GM19324 (cell line): ENCODE results near the gene PARD3B.

Source experiments
- ATAC-seq: cut with Tn5 transposase; IDR thresholded peaks from one replicate; pipeline ENCODE4 v1.9.1; 2021; ENCODE audit warnings: mild to moderate bottlenecking, moderate library complexity; ENCODE audit not compliant: unreplicated experiment, low FRiP score

The PARD3B gene

DNA sequence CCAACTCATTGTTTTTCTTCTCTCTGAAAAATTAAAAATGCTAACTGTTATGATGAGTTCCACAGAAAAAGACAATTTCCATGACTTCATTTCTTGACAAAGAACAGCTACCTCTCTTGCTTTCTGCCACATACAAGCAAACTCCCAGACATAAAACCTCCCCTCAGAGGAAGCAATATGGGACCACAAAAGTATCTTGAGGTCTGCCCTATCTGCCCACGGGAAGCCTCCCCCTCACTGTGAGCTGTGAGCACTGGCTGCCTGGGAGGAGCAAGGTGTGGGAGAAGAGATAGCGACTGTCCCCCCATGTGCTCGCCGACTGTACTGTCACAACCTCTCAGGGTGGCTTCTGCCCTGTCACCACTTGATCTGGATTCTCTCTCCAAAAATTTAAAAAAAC lies 1067.4 kb downstream of the PARD3B start:
- ATAC-seq = no peak

DNA sequence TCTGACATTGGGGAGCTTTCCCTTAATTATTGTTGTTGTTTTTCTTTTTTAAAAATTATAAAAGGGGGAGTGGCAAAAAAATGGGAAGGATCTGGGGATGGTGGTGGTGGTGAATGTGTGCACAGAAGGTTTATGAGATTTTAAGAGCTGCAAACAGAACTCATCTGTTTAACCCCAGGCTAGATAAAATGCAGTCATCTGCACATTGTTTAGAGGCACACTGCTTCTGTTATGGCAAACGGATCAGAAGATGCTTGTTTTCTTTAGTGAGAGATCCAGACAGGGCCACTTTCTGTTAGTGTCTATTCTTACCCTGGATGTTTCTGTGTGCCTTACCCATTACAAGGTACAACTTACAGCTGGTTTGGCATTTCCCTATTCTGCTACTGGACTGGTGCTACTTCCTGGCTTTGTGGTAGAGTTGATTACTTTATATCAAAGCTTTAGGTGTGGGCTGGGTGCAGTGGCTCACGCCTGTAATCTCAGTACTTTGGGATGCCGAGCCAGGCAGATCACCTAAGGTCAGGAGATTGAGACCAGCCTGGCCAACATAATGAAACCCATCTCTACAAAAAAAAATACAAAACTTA lies 1068.8 kb downstream of the PARD3B start:
- ATAC-seq = no peak

DNA sequence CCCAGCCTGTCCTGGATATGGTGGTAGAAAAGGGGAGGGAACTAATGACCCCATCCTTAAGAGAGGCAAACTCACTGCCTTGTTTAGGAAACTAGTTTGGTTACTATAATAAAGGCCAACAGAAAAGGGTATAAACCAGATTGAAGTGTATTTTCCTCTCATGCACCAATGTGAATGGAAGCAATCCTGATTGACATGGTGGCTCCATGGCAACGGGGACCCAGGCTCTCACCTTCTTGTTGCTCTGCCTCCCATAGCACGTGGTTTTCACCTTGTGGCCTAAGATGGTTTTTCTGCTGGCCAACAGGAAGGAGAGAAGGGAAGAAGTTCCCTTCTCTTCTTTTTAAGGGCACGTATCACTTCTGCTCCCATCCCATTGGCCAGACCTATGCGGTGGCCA lies 1069.7 kb downstream of the PARD3B start:
- no peak for ATAC-seq

DNA sequence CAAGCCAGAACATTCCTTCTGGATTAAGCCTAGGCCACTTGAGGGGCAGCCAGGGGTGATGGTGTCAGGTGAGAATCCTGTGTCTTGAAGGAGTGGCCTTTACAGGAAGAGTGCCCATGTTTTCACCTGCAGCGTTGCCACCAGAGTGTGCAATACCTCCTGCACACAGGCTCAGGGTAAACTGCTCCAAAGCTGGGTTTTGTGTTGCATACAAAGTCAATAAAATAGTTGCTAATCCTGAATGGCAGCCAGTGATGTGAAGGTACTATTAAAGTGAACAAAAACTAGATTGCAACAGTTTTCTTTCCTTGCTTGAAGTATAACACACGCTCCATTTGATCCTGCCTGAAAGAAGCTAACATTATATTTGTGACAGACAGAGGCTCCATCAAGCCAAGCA lies 1072.6 kb downstream of the PARD3B start:
- no peak for ATAC-seq

DNA sequence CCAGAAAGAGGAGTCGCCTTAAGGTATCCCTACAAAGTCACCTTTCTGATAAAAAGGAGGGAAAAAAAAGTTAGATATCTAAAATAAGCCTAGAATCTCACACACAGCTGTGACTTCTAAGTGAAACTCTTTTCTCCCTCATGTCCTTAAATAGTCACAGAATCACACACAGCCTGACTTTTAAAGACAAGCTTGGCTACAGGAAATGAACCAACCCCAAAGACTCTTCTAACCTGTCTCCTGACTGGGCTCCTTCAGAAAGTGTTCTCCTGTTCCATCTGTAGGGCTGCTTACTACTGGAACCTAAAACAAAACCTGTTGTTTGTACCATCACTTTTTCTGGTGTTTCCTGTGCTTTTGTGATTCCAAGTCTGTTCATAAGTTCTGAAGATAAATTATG lies 1074.3 kb downstream of the PARD3B start:
- ATAC-seq = no peak

DNA sequence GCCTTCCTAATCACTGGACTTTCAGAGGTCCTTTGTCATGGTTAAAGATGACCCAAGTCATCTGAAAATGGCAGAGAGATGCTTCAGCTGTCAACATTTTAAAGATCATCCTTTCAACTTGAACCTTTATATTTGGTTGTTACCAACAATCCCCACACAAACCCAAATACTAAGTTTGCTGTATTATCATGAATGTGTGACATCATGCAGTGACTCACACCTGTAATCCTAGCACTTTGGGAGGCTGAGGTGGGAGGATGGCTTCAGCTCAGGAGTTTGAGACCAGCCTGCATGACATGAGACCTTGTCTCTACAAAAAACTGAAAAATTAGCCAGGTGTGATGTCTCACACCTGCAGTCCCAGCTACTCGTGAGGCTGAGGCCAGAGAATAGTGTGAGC lies 1081.8 kb downstream of the PARD3B start:
- ATAC-seq = no peak

DNA sequence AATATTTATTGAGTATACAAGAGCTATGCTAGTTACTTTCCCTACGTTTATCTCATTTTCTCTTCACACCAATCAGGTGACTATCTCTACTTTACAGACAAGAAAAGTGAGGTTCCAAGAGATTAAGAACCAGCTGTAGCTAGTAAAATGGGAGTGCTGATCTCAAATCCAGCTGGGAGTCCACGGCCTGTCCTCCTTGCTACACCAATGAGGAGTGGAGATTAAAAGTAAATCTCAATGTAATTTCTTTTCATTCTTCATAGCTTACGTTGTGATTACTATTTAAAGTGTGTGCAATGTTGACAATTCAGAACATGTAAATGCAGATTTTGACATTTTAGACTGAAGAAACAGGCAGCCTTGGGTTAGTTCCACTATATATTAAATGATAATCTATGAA lies 1083.1 kb downstream of the PARD3B start:
- ATAC-seq = no peak

DNA sequence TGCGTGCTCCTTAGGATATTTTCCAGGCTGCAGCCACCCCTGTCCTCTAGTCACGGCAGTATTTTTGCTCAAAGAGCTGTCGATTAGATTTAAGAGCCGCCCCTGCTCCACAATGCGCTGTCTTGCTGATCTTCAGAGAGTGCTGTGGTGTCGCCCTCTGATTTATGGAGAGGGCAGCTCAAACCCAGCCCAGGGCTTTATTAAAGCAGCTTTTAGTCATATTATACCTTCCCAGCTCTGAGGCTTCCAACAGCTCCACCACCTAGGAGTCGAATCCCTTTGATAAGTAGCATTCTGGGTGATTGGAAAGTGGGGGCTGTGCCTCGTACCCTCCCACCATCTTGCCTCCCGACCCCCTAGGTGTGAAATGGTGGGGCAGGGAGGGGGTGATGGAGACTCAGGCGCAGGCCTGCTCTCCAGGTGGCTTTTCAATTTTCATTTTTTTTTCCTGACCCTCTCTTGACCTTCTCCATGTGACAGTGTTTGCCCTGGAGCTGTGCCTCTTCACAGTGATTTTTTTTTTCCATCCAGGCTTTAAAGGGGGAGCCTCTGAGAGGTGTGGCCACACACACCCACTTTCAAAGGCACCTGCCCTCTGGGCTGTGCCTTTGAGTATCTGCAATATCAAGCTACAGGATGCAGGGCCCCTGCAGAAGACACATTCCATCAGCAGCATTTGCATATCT lies 1084.0 kb downstream of the PARD3B start:
- ATAC-seq = no peak

DNA sequence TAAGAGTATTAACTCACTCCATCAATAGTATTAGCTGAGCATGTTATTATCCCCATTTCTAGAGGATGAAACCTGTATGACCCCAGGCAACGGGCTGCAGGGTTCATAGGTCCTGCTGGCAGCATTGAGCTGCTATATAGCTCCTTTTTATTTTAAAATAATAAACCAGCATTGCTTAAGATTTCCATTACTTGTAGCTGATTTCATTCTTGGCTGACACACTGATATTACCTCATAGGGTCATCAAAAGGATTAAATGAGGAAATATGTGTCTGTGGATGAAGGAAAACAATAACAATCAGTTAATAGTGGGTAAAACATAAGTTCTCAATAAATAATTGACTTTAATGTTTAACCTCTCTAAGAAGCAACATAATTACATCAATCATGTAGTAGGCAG lies 1088.7 kb downstream of the PARD3B start:
- no peak for ATAC-seq

DNA sequence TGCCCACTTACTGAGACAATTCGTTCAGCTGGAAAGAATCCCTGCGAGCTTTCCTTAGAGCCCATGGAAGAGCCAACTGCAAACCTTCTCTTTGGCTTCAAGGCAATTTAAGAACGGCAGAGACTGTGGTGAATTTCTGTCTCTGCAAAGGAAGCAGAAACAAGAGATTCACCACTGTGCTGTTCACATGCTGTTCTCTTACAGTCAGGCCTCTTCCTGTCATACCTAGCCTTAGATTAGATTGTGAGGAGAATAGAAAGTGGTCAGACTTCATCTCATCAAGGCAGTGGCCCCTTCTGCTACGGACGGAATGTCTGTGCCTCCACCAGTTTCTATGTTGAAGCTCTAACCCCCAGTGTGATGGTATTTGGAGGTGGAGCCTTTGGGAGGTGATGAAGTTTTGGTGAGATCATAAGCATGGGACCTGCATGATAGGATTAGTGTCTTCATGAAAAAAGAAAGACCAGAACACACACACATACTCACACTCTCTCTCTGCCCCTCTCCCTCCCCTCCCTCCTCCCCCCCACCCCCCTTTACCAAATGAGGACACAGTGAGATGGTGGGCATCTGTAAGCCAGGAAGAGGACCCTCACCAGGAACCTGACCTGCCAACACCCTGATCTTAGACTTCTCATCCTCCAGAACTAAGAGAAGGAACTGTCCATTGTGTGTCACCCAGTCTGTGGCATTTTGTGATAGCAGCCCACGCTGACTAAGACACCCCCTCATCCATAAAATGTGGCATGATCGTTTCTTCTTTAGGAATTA lies 1091.5 kb downstream of the PARD3B start:
- ATAC-seq = no peak

DNA sequence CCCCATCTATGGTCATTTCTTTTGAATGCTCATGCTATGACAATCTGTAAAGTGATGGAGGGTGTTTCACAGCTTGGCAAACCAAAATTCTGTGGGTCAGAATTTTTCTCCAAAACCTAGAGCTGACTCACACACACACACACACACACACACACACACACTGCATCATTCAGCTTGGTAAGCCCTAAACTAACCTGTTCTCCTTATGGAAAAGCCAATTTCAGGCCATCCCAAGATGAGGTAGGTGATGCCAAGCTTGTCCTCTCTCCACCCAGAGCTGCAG lies 1092.0 kb downstream of the PARD3B start:
- no peak for ATAC-seq

DNA sequence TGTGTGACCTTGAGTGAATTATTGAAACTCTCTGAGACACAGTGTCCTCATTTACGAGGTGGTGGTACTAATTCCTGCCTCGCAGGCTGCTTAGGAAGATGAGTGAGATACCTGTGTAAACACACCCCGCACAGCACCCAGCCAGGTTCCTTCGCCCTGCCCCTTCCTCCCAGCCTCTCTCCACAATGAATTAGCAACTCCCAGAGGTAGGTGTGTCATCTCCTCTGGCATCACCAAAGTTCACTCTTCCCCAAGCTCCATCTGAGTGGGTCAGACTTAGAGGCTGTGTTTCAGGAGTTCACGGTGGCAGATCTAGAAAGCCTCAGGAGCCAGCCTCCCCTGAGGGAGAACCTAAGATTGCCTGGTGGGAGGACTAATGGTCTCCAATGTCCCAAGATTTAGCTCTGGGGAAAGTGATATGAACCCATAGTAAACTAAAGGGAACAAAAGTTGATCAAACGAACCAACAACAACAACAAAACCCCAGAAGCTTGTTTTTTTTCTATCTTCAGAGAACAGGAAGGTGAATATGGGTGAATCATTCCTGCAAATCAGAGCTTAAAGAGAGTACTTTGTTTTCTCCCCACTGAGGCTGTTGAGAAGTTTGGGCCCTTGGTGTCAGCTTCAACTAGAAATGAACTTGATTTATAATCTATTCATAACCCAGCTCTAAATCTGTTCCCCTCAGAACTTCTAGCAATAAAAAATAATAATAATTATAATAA lies 1092.7 kb downstream of the PARD3B start:
- ATAC-seq = no peak

DNA sequence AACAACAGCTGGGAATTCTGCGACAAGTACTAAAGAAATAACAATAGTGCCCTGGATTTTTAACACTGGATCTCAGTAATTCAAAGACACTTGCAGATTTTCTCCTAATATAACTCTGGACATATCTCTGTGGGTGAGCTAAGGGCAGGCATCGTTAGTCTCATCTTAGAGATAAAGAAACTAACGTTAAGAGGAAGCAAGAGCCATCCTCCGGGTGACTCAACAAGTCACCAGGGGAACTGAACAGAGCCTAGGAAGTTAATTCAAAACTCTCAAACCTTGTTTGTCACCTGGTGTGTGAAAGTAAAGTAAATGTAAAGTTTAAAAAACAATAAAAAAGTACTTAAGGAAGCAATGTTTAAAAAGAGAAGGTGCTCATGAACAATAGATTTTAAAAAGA lies 1095.4 kb downstream of the PARD3B start:
- ATAC-seq = no peak

DNA sequence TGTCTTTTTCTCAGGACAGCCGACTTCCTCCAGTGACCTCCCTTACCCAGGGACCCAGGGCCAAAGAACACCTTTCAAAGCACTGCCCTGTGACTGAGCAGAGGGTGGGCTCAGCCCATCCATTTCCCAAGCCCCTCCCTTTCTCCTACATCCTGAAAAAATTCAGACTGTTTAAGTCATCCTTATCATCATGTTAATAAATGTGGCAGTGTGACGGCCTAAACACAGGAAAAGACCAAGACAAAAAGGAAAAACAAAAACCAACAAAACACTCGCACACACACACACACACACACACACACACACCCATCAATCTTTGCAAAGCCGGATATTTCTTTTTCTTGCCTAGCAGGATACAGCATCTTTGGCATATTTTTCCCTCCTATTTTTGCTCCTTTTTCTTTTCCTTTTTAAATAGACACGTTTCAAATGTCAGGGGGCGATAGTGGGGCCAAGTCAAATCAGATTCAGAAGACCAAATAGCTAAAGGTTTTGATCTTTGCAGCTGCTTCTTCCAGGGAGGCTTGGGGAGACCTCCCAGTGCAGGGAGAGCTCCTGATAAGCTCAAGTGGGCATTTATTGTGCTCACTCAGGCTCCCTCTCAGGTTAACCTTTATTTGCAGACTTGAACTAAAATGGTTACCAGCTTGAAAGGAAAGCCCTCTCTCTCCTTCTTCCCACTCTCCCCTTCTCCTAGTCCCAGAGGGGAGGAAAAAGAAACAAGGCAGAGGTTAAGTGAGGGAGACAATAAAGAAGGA lies 1097.5 kb downstream of the PARD3B start:
- no peak for ATAC-seq

DNA sequence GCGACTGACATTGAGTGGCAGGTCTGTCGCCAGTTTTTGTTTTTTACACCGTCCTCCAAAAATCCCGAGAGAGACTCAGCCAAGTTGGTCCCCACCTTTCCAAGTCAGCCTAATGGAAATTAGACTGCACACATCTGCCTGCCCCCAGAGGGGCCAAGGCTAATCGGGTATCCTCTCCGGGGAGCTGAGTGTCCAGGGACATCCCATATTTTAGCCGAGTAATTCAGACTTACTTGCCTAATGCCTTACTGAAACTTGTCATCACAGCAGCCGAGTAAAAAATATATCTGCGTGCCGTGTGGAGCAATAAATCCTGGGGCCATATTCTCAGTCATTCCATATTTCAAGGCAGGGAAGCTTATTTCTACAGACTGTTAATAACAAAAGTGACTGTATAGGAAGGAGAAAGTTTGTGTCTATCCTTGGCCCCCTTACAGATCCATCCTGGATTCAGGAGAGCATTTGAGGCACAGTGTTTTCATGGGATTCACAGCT lies 1098.2 kb downstream of the PARD3B start:
- ATAC-seq = no peak

DNA sequence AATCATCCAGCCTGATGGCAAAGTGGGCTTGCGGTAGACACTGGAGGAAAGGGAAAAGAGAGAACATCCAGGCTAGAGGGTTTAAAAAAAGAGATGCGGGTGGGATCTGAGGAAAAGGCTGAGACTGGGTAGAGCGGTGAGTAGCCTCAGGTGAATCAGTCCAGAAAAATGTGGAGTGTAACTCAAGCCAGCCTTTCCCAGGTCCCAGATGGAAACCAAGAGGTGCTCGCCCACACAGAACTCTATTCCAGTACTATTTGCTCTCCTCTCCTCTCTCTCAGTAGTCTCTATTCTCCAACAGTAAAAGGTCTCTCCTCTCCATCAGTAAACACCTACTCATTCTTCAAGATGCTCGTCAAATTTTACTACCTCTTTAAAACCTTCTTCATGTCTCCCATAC lies 1098.7 kb downstream of the PARD3B start:
- no peak for ATAC-seq

DNA sequence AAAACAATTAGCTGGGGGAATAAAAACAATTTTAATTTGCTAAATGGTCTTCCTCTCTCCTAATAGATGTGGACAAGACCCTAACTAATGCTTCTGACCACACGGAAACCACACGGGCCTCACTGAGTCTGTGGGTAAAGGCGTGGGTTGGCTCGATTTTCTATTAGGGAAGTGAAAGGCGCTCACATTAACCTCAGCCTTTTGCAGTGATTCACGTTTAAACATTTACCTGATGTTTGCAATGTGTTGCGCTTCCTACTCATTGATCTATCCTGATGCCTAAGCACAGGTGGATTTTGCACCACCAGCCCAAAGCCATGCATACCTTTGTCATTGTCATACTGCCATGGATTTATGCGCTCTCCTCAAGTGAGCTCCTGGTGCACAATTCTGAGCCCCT lies 1101.4 kb downstream of the PARD3B start:
- ATAC-seq = peak; percentile 98

DNA sequence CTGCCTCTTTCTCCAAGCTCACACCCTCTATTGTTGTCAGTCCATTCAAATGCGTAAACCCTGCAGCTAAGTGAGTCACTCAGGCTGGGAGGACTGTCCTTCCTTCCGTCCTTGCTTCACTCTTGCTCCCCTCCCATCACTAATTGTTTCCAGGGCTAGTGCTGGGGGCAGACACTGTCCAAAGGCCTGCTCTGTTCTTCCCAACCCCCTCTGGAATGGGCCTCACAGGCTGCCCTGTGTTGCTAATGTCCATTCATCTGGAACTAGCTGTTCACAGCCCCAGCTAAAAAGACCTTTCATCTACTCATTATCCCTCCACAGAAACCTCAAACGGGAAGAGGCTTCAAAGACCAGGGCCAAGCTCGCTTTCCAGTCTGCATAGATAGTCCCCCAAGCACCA lies 1105.2 kb downstream of the PARD3B start:
- ATAC-seq = no peak

DNA sequence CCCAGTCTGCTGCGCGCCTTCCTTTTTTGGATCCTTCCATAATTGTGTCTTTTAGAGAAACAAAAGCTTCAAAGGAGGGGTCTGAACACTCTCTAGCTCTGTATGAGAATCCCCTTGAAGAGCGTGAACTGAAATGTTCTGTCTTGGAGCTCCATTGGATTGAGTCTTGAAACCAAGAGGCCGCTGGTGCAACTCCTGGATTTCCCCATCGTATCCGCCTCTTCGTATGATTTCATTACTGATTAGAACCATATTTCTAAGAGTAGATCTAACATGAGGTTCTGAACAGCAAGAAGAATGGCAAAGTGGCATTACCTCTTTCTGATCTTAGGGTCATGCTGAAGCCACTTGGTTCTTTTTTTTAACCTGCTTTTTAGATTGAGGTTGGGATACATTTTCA lies 1105.7 kb downstream of the PARD3B start:
- ATAC-seq = no peak

DNA sequence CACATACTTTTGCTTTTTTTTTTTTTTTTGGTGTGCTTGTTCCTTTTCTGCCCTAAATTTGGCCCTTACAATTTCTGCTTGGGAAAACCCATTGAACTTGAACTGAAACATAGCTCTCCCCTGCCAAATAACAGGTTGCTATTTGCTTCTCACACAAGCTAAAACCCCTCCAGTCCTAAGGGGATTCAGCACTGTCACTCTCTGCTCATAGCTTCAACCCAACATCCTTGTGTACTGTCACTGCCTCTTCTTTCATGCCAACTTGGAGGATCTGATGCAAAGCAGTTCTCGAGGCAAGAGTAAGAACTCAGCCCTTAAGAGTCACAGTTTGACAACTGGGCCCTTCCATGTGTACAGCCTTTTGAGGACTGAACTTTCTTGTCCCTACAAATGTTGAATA lies 1106.4 kb downstream of the PARD3B start:
- no peak for ATAC-seq
